Fibroblast of mammary gland (primary cell): ENCODE results near the gene LNX2.

ENCODE experiments used
- DNase-seq: peaks from one replicate; pipeline ENCODE4 v3.0.0-alpha.2; 2010; ENCODE audit warnings: low read depth
- H3K4me3 ChIP-seq: 2 replicates; pipeline ENCODE4 v1.5.1; 2011; ENCODE audit warnings: low read depth, mild to moderate bottlenecking, low read length, moderate library complexity; ENCODE audit not compliant: control insufficient read depth
- CTCF ChIP-seq: conservative IDR thresholded peaks from 2 replicates; pipeline ENCODE4 v1.5.1; 2011; ENCODE audit warnings: low read depth, low read length, inconsistent platforms; ENCODE audit not compliant: control insufficient read depth, insufficient read depth

The LNX2 gene

DNA sequence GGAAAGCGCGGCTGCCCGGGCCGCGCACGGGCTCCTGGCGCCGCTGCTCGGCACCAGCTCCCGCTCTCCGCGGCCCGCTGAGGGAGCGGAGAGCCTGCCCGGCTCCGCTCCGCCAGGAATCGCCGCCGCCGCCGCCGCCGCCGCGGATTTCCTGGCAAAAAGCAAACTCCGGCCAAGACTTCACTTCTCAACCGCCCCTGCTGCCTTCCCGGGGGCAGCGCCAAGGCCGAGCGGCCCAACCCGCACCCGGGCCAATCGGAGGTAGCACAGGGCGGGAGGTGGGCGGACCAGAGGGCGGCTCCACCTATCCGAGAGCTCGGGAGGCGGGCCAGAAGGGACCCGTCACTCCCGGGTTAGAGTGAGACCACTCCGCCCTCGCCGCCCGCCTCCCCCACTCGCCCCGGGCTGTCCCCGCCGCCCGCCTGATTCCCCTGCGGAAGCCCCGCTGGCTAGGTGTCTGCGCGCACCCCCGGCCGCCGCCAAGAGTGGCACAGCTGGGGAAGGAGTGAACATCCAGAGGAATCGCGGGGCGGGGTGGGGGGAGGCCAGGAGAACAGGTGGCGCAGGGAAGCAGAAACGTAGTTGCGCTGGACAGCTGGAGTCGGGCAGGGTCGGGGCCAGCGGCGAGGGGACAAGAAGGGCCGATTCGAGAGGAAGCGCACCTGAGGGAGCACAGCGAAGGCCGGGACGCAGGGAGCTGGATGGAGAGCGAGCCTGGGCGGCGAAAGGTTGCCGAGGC lies at the start of gene LNX2:
Gene LNX2 (minus strand): TSS at position 153 of the 739 bp plus-strand sequence. CDS start 38,826 bp downstream, outside the sequence.
- no peak for TF ChIP-seq CTCF
- DNase-seq, result peak; percentile 93
- H3K4me3 ChIP-seq, result peak within 1 kb of the TSS; percentile 73

- no peak for TF ChIP-seq CTCF
- H3K4me3 ChIP-seq, result no peak overlapping the region
- DNase-seq, result no peak
These were observed 47.6 kb upstream of the LNX2 start for GRCh38 chr13:27667946-27668345.

GRCh38 chr13:27666951-27667350 lies 46.6 kb upstream of the LNX2 start:
- H3K4me3 ChIP-seq, result no peak overlapping the region
- TF ChIP-seq CTCF, result no peak
- no peak for DNase-seq

- no peak for DNase-seq
- no peak overlapping the region for H3K4me3 ChIP-seq
- TF ChIP-seq CTCF, result no peak
These were observed 45.4 kb upstream of the LNX2 start for GRCh38 chr13:27665761-27666160.

DNA sequence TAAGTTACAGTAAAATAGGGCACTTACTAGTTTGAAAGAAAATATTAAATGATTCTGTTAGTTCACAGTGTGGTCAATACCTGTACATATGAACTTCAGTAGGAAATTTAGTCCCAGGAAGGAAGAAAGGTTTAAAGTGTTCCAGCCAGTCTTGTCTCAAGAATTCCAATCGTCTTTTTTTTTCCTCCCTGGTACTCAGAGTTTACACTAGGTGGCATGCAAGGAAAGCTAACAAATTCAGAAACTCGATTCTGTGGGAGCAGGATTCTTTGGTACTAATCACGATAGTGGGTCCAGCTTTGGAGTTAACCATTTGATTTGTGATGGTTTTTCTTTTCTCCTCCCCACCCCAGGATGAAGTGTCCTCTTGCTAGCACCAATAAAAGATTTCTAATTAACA lies 45.0 kb upstream of the LNX2 start:
- peak; percentile 24 for TF ChIP-seq CTCF
- no peak for DNase-seq
- no peak overlapping the region for H3K4me3 ChIP-seq

DNA sequence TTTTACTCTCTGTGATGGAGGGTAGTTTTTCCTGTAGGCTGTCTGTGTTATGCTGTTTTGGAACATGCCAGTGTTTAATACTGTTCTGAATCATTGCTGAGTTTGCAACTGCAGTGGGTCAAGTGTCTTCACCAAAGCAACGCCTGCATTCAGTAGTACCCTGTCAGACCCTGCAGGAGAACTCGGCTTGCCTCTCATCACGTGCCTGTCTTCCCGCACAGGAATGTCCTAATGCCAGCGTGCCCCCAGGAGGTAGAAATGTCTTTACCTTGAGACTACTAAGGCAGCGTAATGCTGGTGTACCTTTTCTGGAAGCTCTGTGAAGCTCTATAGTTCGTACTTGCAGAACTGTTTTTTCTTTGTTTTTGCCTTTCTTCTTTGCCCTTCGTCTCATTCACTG lies 43.6 kb upstream of the LNX2 start:
- no peak for TF ChIP-seq CTCF
- no peak overlapping the region for H3K4me3 ChIP-seq

DNA sequence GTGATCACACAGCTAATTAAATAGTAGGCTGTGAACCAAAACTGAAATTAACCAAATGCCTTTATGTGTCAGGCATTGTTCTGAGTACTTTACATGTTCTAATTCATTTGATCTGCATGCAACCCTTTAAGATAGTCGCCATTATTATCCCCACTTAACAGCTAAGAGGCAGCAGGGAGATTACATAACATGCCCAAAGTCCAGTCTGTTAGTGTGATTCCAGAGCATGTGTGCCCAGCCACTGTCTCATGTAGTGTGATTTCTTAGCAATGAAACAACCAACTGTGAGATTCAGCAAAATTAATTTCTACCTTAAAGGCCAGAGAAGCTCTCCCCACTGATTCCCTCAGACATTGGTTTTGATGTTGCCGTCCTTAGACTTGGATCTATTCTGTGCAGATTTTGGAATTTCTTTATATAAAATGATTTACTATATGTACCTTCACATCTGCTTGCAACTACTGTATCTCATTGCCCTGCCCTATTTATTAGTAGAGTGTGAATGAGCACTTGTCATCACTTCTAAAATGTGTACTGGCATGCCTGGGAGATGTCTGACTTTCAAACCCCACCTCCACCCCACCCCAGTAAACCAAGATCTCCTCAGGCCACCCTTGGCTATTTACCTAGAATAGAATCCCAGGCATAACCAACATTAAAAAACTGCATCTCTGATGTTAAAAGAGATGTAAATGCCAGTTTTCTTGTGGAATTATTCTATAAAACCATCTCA lies 42.6 kb upstream of the LNX2 start:
- no peak for DNase-seq
- TF ChIP-seq CTCF, result no peak
- H3K4me3 ChIP-seq, result no peak overlapping the region

More for the DNA sequence above, 43.6 kb upstream of the LNX2 start:
- no peak for DNase-seq
